Measurements from ENCODE around the gene MARCHF3.
"Not testable (repeated sequence)": the region's sequence is repeated elsewhere in the genome, so short reads cannot be mapped to it uniquely, and the experiment has no call there.

MARCHF3 gene

DNA sequence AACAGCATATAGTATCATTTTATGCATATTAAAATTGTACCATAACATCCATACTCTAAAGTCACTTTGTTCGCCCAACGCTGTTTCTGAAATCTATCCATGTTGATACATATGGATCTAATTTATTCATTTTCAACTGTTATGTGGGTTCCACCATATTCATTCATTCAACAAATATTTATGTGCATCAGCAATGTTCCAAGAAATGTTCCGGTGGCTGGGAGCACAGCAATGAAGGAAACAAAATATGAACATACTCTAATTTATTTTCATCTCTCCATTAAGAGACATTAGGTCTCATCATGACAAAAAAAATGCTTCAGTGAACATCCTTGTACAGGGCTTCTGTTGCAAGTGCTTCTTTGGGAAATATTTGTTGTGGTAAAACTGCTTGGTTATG lies 75.4 kb downstream of the MARCHF3 start:
- DNase-seq (ENCODE audit: low read depth) = no peak

GRCh38 chr5:126953640-126954039 lies 76.7 kb downstream of the MARCHF3 start:
- DNase-seq (ENCODE audit: low read depth) = no peak
- no peak overlapping the region for H3K4me3 ChIP-seq (ENCODE audit: low read length)
- TF ChIP-seq, protein P1, sequence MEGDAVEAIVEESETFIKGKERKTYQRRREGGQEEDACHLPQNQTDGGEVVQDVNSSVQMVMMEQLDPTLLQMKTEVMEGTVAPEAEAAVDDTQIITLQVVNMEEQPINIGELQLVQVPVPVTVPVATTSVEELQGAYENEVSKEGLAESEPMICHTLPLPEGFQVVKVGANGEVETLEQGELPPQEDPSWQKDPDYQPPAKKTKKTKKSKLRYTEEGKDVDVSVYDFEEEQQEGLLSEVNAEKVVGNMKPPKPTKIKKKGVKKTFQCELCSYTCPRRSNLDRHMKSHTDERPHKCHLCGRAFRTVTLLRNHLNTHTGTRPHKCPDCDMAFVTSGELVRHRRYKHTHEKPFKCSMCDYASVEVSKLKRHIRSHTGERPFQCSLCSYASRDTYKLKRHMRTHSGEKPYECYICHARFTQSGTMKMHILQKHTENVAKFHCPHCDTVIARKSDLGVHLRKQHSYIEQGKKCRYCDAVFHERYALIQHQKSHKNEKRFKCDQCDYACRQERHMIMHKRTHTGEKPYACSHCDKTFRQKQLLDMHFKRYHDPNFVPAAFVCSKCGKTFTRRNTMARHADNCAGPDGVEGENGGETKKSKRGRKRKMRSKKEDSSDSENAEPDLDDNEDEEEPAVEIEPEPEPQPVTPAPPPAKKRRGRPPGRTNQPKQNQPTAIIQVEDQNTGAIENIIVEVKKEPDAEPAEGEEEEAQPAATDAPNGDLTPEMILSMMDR (IDR thresholded peaks at IDR 0.05; ENCODE audit: insufficient read depth, low read depth, low read length, missing control alignments) = no peak

More for the DNA sequence above, 75.4 kb downstream of the MARCHF3 start:
- no peak overlapping the region for H3K4me3 ChIP-seq (ENCODE audit: low read length)
- TF ChIP-seq, protein P1 (IDR thresholded peaks at IDR 0.05; ENCODE audit: insufficient read depth, low read depth, low read length, missing control alignments) = no peak

DNA sequence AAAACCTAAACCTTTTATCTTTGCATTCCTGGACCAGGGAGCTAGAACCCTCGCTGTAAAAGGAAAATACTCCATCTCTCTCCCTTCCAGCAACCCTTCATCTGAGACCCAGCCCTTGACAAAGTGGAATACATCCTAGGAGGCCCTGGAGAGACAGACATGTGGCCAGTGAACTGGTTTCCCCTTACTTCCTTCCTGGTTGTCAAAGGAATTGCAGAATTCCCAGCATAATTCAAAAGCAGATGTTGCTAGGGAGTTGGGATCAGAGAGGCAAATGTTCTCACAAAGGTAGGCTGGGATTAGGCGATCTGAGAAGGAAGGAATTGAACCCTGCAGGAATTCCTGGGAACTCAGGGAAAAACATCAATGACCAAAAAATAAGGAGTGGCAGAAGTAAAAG lies 80.9 kb downstream of the MARCHF3 start:
- no peak overlapping the region for H3K4me3 ChIP-seq (ENCODE audit: low read length)
- no peak for DNase-seq (ENCODE audit: low read depth)
- TF ChIP-seq, protein P1 (IDR thresholded peaks at IDR 0.05; ENCODE audit: insufficient read depth, low read depth, low read length, missing control alignments) = no peak

GRCh38 chr5:126948453-126948852 lies 81.9 kb downstream of the MARCHF3 start:
- no peak overlapping the region for H3K4me3 ChIP-seq (ENCODE audit: low read length)
- no peak for DNase-seq (ENCODE audit: low read depth)
- TF ChIP-seq, protein P1 (IDR thresholded peaks at IDR 0.05; ENCODE audit: insufficient read depth, low read depth, low read length, missing control alignments) = no peak

DNA sequence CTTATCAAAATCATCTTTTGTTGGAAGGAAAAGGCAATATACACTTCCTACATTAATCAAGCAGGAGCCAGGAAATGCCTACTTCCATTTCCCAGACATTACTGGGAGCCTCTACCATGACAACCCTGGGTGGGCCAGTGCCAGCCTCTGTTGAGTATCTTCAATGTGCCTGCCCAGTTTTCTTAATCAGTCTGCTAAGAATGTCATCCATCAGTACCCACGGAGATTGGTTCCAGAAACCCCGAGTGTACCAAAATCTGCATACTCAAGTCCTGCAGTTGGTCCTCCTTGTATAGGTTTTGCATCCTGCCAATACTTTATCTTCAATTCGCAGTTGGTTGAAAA lies 82.4 kb downstream of the MARCHF3 start:
- H3K4me3 ChIP-seq (ENCODE audit: low read length) = no peak overlapping the region
- no peak for DNase-seq (ENCODE audit: low read depth)
- TF ChIP-seq, protein P1 (IDR thresholded peaks at IDR 0.05; ENCODE audit: insufficient read depth, low read depth, low read length, missing control alignments) = no peak

GRCh38 chr5:126947146-126948010 lies 83.0 kb downstream of the MARCHF3 start:
- no peak overlapping the region for H3K4me3 ChIP-seq (ENCODE audit: low read length)
- no peak for DNase-seq (ENCODE audit: low read depth)
- TF ChIP-seq, protein P1 (IDR thresholded peaks at IDR 0.05; ENCODE audit: insufficient read depth, low read depth, low read length, missing control alignments) = no peak

- not testable (repeated sequence) for H3K4me3 ChIP-seq (ENCODE audit: low read length); DNase-seq (ENCODE audit: low read depth)
Observed at GRCh38 chr5:126942908-126943307, 87.5 kb downstream of the MARCHF3 start.
